DND-41 (cell line): ENCODE results near the gene MT1G.
"Not testable (repeated sequence)": the region's sequence is repeated elsewhere in the genome, so short reads cannot be mapped to it uniquely, and the experiment has no call there.

Source experiments
- ATAC-seq: fragments of 200-7000 bp; cut with Tn5 transposase; 3 replicates; pipeline ENCODE4 v1.9.1; 2021; ENCODE audit warnings: low read depth; ENCODE audit not compliant: insufficient read depth
- DNase-seq: peaks from one replicate; pipeline ENCODE4 v3.0.0-alpha.2; 2020
- H2AFZ ChIP-seq: 2 replicates; pipeline ENCODE4 v1.6.0; 2012; ENCODE audit warnings: low read depth, low read length
- H3K27ac ChIP-seq: 2 replicates; pipeline ENCODE4 v1.5.1; 2012; ENCODE audit warnings: low read length, inconsistent platforms
- H3K27me3 ChIP-seq: fragments of 200-600 bp; sonication (generic); 2 replicates; pipeline ENCODE4 v1.6.0; 2012; ENCODE audit warnings: low read length, mild to moderate bottlenecking, inconsistent platforms; ENCODE audit not compliant: insufficient read depth, poor library complexity
- H3K36me3 ChIP-seq: 2 replicates; pipeline ENCODE4 v1.5.1; 2012; ENCODE audit warnings: low read length, inconsistent platforms; ENCODE audit not compliant: insufficient read depth
- H3K4me1 ChIP-seq: 2 replicates; pipeline ENCODE4 v1.5.1; 2012; ENCODE audit warnings: mild to moderate bottlenecking, low read length; ENCODE audit not compliant: insufficient read depth
- H3K4me2 ChIP-seq: 2 replicates; pipeline ENCODE4 v1.6.0; 2012; ENCODE audit warnings: mild to moderate bottlenecking, moderate library complexity, low read length, inconsistent platforms; ENCODE audit not compliant: insufficient read depth
- H3K4me3 ChIP-seq, 2 experiments: fragments of 200-600 bp in 1 of 2; shearing (Covaris generic) in 1 of 2; 2 replicates each; pipeline ENCODE4 v1.5.1; 2012 to 2016; ENCODE audit warnings: inconsistent platforms in 2 of 2, low read length in 2 of 2, mild to moderate bottlenecking in 2 of 2, low read depth in 1 of 2, moderate library complexity in 1 of 2
- H3K79me2 ChIP-seq: 2 replicates; pipeline ENCODE4 v1.6.0; 2012; ENCODE audit warnings: low read length, inconsistent platforms; ENCODE audit not compliant: insufficient read depth
- H3K9ac ChIP-seq: 2 replicates; pipeline ENCODE4 v1.6.0; 2012; ENCODE audit warnings: low read depth, mild to moderate bottlenecking, inconsistent platforms, low read length, moderate library complexity
- H3K9me3 ChIP-seq: 2 replicates; pipeline ENCODE4 v1.5.1; 2012; ENCODE audit warnings: low read length, moderate library complexity, mild to moderate bottlenecking, inconsistent platforms; ENCODE audit not compliant: insufficient read depth, severe bottlenecking
- H4K20me1 ChIP-seq: 2 replicates; pipeline ENCODE4 v1.6.0; 2012; ENCODE audit warnings: low read length; ENCODE audit not compliant: insufficient read depth
- CTCF ChIP-seq: IDR thresholded peaks from 2 replicates; pipeline ENCODE4 v1.5.1; 2012; ENCODE audit warnings: borderline replicate concordance, low read length, moderate library complexity, mild to moderate bottlenecking; ENCODE audit not compliant: poor library complexity, severe bottlenecking; ENCODE audit errors: extremely low read depth
- EZH2 ChIP-seq: IDR thresholded peaks from 3 replicates; pipeline ENCODE4 v1.6.1; 2012; ENCODE audit warnings: borderline replicate concordance, low read depth, mild to moderate bottlenecking, moderate library complexity, low read length, inconsistent platforms; ENCODE audit not compliant: severe bottlenecking

MT1G gene

GRCh38 chr16:56623637-56624036, 44.2 kb downstream of the MT1G start:
- no peak for DNase-seq
- peaks cover 9% of the 10 kb centered on the region for H3K27me3 ChIP-seq
- no peak overlapping the region for H3K4me2 ChIP-seq
- no peaks in the 10 kb centered on the region for H4K20me1 ChIP-seq
- H3K9ac ChIP-seq: no peak overlapping the region
- no peak overlapping the region for H2AFZ ChIP-seq
- no peaks in the 10 kb centered on the region for H3K36me3 ChIP-seq
- H3K9me3 ChIP-seq: no peaks in the 10 kb centered on the region
- no peak overlapping the region for H3K4me3 ChIP-seq
- H3K27ac ChIP-seq: no peak overlapping the region
- TF ChIP-seq EZH2 (no peak), CTCF (no peak)
- ATAC-seq: no peak
- no peaks in the 10 kb centered on the region for H3K79me2 ChIP-seq
- no peaks in the 10 kb centered on the region for H3K4me1 ChIP-seq

- not testable (repeated sequence) for H3K27ac ChIP-seq, ATAC-seq, H4K20me1 ChIP-seq, H3K9ac ChIP-seq, H3K4me2 ChIP-seq, H3K4me3 ChIP-seq, H3K9me3 ChIP-seq, H3K36me3 ChIP-seq, DNase-seq, H2AFZ ChIP-seq, H3K4me1 ChIP-seq, H3K79me2 ChIP-seq
- H3K27me3 ChIP-seq: peaks cover 12% of the 10 kb centered on the region
Measured at GRCh38 chr16:56623184-56623583, 44.7 kb downstream of the MT1G start.

- not testable (repeated sequence) for H2AFZ ChIP-seq, ATAC-seq, H3K4me3 ChIP-seq, H3K79me2 ChIP-seq, H3K36me3 ChIP-seq, H3K9ac ChIP-seq, H3K27ac ChIP-seq, H3K4me1 ChIP-seq, H3K9me3 ChIP-seq, H4K20me1 ChIP-seq, DNase-seq, H3K4me2 ChIP-seq
- H3K27me3 ChIP-seq: peaks cover 16% of the 10 kb centered on the region
Measured at GRCh38 chr16:56621665-56622445, 46.0 kb downstream of the MT1G start.

- no peaks in the 10 kb centered on the region for H4K20me1 ChIP-seq
- H3K36me3 ChIP-seq: no peaks in the 10 kb centered on the region
- no peak overlapping the region for H3K4me3 ChIP-seq
- ATAC-seq (no peak), DNase-seq (no peak)
- H2AFZ ChIP-seq: no peak overlapping the region
- no peaks in the 10 kb centered on the region for H3K9me3 ChIP-seq
- H3K27me3 ChIP-seq: peaks cover 9% of the 10 kb centered on the region
- H3K27ac ChIP-seq: no peak overlapping the region
- H3K4me1 ChIP-seq: no peaks in the 10 kb centered on the region
- no peak overlapping the region for H3K4me2 ChIP-seq
- TF ChIP-seq EZH2 (no peak), CTCF (no peak)
- no peaks in the 10 kb centered on the region for H3K79me2 ChIP-seq
- H3K9ac ChIP-seq: no peak overlapping the region
Measured at GRCh38 chr16:56620339-56620897, 47.4 kb downstream of the MT1G start.
